Muscle layer of duodenum (tissue), 2 donors: ENCODE measurements around the gene MYLK2.

ENCODE experiments used
- H3K27ac ChIP-seq: one replicate; pipeline ENCODE4 v1.7.0; 2013; ENCODE audit warnings: mild to moderate bottlenecking, low read length
- H3K27me3 ChIP-seq: one replicate; pipeline ENCODE4 v1.7.0; 2013; ENCODE audit warnings: low read depth, mild to moderate bottlenecking, control low read depth, low read length
- H3K36me3 ChIP-seq, 2 donors: one replicate each; pipeline ENCODE4 v1.7.0; 2013; ENCODE audit warnings: low read length in 2 of 2, control low read depth in 1 of 2, mild to moderate bottlenecking in 1 of 2; ENCODE audit not compliant: insufficient read depth in 2 of 2, control insufficient read depth in 1 of 2
- H3K4me1 ChIP-seq, 2 donors: one replicate each; pipeline ENCODE4 v1.7.0; 2013; ENCODE audit warnings: low read length in 2 of 2, mild to moderate bottlenecking in 2 of 2, control low read depth in 1 of 2, moderate library complexity in 1 of 2; ENCODE audit not compliant: insufficient read depth in 2 of 2, control insufficient read depth in 1 of 2
- H3K4me3 ChIP-seq, 2 donors: one replicate each; pipeline ENCODE4 v1.7.0; 2013; ENCODE audit warnings: low read length in 2 of 2, low read depth in 1 of 2, mild to moderate bottlenecking in 1 of 2
- H3K9me3 ChIP-seq, 2 donors: one replicate each; pipeline ENCODE4 v1.7.0; 2013; ENCODE audit warnings: low read length in 2 of 2, control low read depth in 1 of 2, mild to moderate bottlenecking in 1 of 2; ENCODE audit not compliant: control insufficient read depth in 1 of 2
- donor health status: healthy.

The MYLK2 gene

GRCh38 chr20:31829731-31830130 is 10.6 kb downstream of the MYLK2 start:
- Histone ChIP-seq H3K9me3 (no peaks in the 10 kb centered on the region), H3K27me3 (no peaks in the 10 kb centered on the region), H3K27ac (no peak overlapping the region), H3K4me3 (no peak overlapping the region), H3K4me1 (no peaks in the 10 kb centered on the region), H3K36me3 (no peaks in the 10 kb centered on the region)

GRCh38 chr20:31830406-31830981 is 11.3 kb downstream of the MYLK2 start:
- H3K27ac ChIP-seq, result no peak overlapping the region
- H3K27me3 ChIP-seq, result no peaks in the 10 kb centered on the region
- H3K4me3 ChIP-seq, result no peak overlapping the region
- H3K9me3 ChIP-seq, result no peaks in the 10 kb centered on the region
- no peaks in the 10 kb centered on the region for H3K36me3 ChIP-seq
- no peaks in the 10 kb centered on the region for H3K4me1 ChIP-seq

GRCh38 chr20:31831211-31831610 is 12.1 kb downstream of the MYLK2 start:
- Histone ChIP-seq H3K4me1 (peaks cover 1 to 6% of the 10 kb centered on the region in 2 donors), H3K27me3 (no peaks in the 10 kb centered on the region), H3K9me3 (no peaks in the 10 kb centered on the region), H3K27ac (no peak overlapping the region), H3K36me3 (no peaks in the 10 kb centered on the region), H3K4me3 (no peak overlapping the region)

- Histone ChIP-seq H3K9me3 (no peaks in the 10 kb centered on the region), H3K27ac (no peak overlapping the region), H3K4me3 (no peak overlapping the region), H3K27me3 (no peaks in the 10 kb centered on the region), H3K4me1 (peaks cover 6 to 12% of the 10 kb centered on the region in 2 donors), H3K36me3 (no peaks in the 10 kb centered on the region)
Measured at GRCh38 chr20:31831771-31832306, 12.7 kb downstream of the MYLK2 start.

GRCh38 chr20:31833130-31833930 is 14.2 kb downstream of the MYLK2 start:
- Histone ChIP-seq H3K36me3 (no peaks in the 10 kb centered on the region), H3K27me3 (no peaks in the 10 kb centered on the region), H3K9me3 (no peaks in the 10 kb centered on the region), H3K27ac (no peak overlapping the region), H3K4me3 (no peak overlapping the region), H3K4me1 (peaks cover 6 to 17% of the 10 kb centered on the region in 2 donors)

- Histone ChIP-seq H3K27me3 (no peaks in the 10 kb centered on the region), H3K9me3 (no peaks in the 10 kb centered on the region), H3K4me3 (no peak overlapping the region), H3K36me3 (no peaks in the 10 kb centered on the region), H3K27ac (no peak overlapping the region), H3K4me1 (peaks cover 6 to 17% of the 10 kb centered on the region in 2 donors)
Measured at GRCh38 chr20:31833931-31834521, 14.9 kb downstream of the MYLK2 start.

- peaks cover 6 to 17% of the 10 kb centered on the region in 2 donors for H3K4me1 ChIP-seq
- no peak overlapping the region for H3K27ac ChIP-seq
- H3K27me3 ChIP-seq, result no peaks in the 10 kb centered on the region
- H3K36me3 ChIP-seq, result no peaks in the 10 kb centered on the region
- H3K4me3 ChIP-seq, result no peak overlapping the region
- no peaks in the 10 kb centered on the region for H3K9me3 ChIP-seq
Measured at GRCh38 chr20:31835554-31835953, 16.4 kb downstream of the MYLK2 start.

- H3K36me3 ChIP-seq, result no peaks in the 10 kb centered on the region
- H3K27me3 ChIP-seq, result no peaks in the 10 kb centered on the region
- H3K27ac ChIP-seq, result no peak overlapping the region
- no peaks in the 10 kb centered on the region for H3K9me3 ChIP-seq
- peaks cover 6 to 17% of the 10 kb centered on the region in 2 donors for H3K4me1 ChIP-seq
- H3K4me3 ChIP-seq, result no peak overlapping the region
Measured at GRCh38 chr20:31835977-31836852, 17.1 kb downstream of the MYLK2 start.

- Histone ChIP-seq H3K4me3 (no peak overlapping the region), H3K9me3 (no peaks in the 10 kb centered on the region), H3K27me3 (no peaks in the 10 kb centered on the region), H3K27ac (no peak overlapping the region), H3K4me1 (peaks cover 6 to 20% of the 10 kb centered on the region in 2 donors), H3K36me3 (no peaks in the 10 kb centered on the region)
Measured at GRCh38 chr20:31836853-31837608, 17.9 kb downstream of the MYLK2 start.

- no peaks in the 10 kb centered on the region for H3K36me3 ChIP-seq
- no peak overlapping the region for H3K27ac ChIP-seq
- H3K27me3 ChIP-seq, result no peaks in the 10 kb centered on the region
- H3K9me3 ChIP-seq, result no peaks in the 10 kb centered on the region
- peaks cover 6 to 29% of the 10 kb centered on the region in 2 donors for H3K4me1 ChIP-seq
- H3K4me3 ChIP-seq, result no peak overlapping the region
Measured at GRCh38 chr20:31837896-31838397, 18.8 kb downstream of the MYLK2 start.
